ENCODE measurements around the gene CREBRF. TPM values are rescaled to one million over a fixed set of nuclear protein-coding genes. Genes with fewer than 3 reads are reported as not detected.

CREBRF gene
- total and polyA plus RNA-seq, 2 of the 8 experiments (the other 6 are each of a cell fraction or from before 2014, with no cell fraction given), result 1.2 to 4.7 TPM

DNA sequence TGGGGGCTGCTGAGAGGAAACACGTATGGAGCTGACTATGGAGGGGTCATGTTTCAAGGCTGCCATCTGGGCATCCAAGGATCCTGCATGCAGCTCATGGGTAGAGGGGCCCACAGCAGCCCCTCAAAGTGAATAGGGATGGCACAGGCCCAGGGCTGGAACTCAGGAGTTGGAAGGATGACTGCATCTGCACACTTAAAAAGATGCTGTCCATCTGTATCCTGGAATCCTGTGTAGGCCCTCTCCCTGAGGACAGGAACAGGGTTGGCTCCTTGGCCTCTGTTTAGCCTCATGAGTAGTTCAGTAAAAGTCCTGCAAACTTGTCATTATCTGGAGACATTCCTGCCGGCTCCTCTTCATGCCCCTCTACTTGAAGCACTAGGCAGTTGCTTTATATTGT lies 92.2 kb downstream of the CREBRF start:
- no peak overlapping the region for H3K4ac ChIP-seq (replicated peaks; ENCODE audit: insufficient read length, low read depth, low read length)
- peaks cover 0 to 3% (median 0%) of the 10 kb centered on the region in 4 experiments; a peak in 3 of 8 replicates for H3K36me3 ChIP-seq (ENCODE audit: control insufficient read depth in 2 of 4, insufficient read depth in 4 of 4, low read length in 3 of 4)
- H3K56ac ChIP-seq (replicated peaks; ENCODE audit: insufficient read length, low read depth, low read length), result no peak overlapping the region
- 91% methylated on average over 2 of the region's 2 CpGs; no CpG with 5 or more reads in 1 of the 2 experiments for WGBS, 2 experiments (ENCODE audit: extremely low coverage in 1 of 2, insufficient coverage in 1 of 2, insufficient read length in 1 of 2, insufficient replicate concordance in 2 of 2, low coverage in 1 of 2, low lambda C conversion rate in 2 of 2, missing lambda C conversion rate in 1 of 2)
- FAIRE-seq, result no peak
- H3K14ac ChIP-seq (ENCODE audit: insufficient read length), result no peak overlapping the region
- no peaks in the 10 kb centered on the region for H3K9me3 ChIP-seq (ENCODE audit: insufficient read depth in 2 of 2, low read depth in 1 of 2, low read length in 1 of 2)
- peaks cover 2% of the 10 kb centered on the region; the same call in 1 of the 2 replicates for H3K23me2 ChIP-seq (ENCODE audit: low read depth, low read length)
- POLR2A ChIA-PET (ENCODE audit: partially characterized antibody), result interaction anchor here (1.0 kb wide), 1 partner anchor 165 kb away, joined by 3 read pairs; the partner anchor contains the start of gene ATP6V0E1
- CTCF ChIA-PET (ENCODE audit: partially characterized antibody), result interaction anchor here (0.8 to 1.5 kb wide), 2 partner anchors 19 to 42 kb away, joined by 3 read pairs; no protein-coding TSS in a partner anchor
- no peak overlapping the region for H3K4me2 ChIP-seq (ENCODE audit: insufficient read depth in 1 of 2, low read depth in 2 of 2, low read length in 2 of 2)
- H3K79me2 ChIP-seq (ENCODE audit: control insufficient read depth in 1 of 2, insufficient read depth in 2 of 2, low read length in 2 of 2), result no peaks in the 10 kb centered on the region
- no peak overlapping the region for H2BK12ac ChIP-seq (ENCODE audit: low read depth, low read length)
- H2BK120ac ChIP-seq (replicated peaks; ENCODE audit: low read depth, low read length), result no peak overlapping the region
- no peak overlapping the region for H4K5ac ChIP-seq (ENCODE audit: insufficient read length, low read depth, low read length)
- no peak overlapping the region for H2BK15ac ChIP-seq (ENCODE audit: low read length)
- no peak overlapping the region for H2AFZ ChIP-seq (ENCODE audit: low read length)
- H3K79me1 ChIP-seq (ENCODE audit: low read depth, low read length), result no peaks in the 10 kb centered on the region
- no peaks in the 10 kb centered on the region for H3K27me3 ChIP-seq (replicated peaks in 1 of 4; ENCODE audit: control insufficient read depth in 3 of 4, extremely low read depth in 1 of 4, insufficient read depth in 3 of 4, low read length in 3 of 4)
- no peaks in the 10 kb centered on the region for H3K4me1 ChIP-seq (replicated peaks in 1 of 4; ENCODE audit: control insufficient read depth in 3 of 4, insufficient read depth in 4 of 4, low read length in 3 of 4)
- DNase-seq (ENCODE audit: low read depth in 1 of 2, low spot score in 2 of 2), result peak in 1 of 2 experiments; percentile 27
- H2AK5ac ChIP-seq (ENCODE audit: low read depth, low read length), result no peak overlapping the region
- no peak overlapping the region for H2BK5ac ChIP-seq (ENCODE audit: low read depth, low read length)
- H4K91ac ChIP-seq (replicated peaks; ENCODE audit: insufficient read length, low read length), result no peak overlapping the region
- no peak overlapping the region for H3K9ac ChIP-seq (replicated peaks in 1 of 4; ENCODE audit: extremely low read depth in 1 of 4, low read depth in 3 of 4, low read length in 3 of 4)
- H3K4me3 ChIP-seq (ENCODE audit: extremely low read depth in 1 of 4, insufficient read depth in 2 of 4, low read depth in 3 of 4, low read length in 4 of 4), result no peak overlapping the region
- no peak overlapping the region for H3K23ac ChIP-seq (ENCODE audit: insufficient read length)
- no peak overlapping the region for H3K18ac ChIP-seq (ENCODE audit: extremely low read depth, low read length)
- no peaks in the 10 kb centered on the region for H4K20me1 ChIP-seq (replicated peaks in 1 of 2; ENCODE audit: control insufficient read depth in 1 of 2, insufficient read depth in 2 of 2, low read length in 2 of 2)
- H4K8ac ChIP-seq (ENCODE audit: extremely low read depth, insufficient read depth, low read length), result no peak overlapping the region
- no peak overlapping the region for H2BK20ac ChIP-seq (ENCODE audit: low read length)
- H3K27ac ChIP-seq (ENCODE audit: low read depth, low read length), result no peak overlapping the region
- TF ChIP-seq BCL11A (IDR thresholded peaks at IDR 0.05; ENCODE audit: low read depth in 2 of 2, low read length in 2 of 2) (no peak), KDM5A (IDR thresholded peaks at IDR 0.05; ENCODE audit: low read length) (no peak), CREB1 (IDR thresholded peaks at IDR 0.05) (no peak), SIRT6 (IDR thresholded peaks at IDR 0.05; ENCODE audit: low read length) (no peak), EGR1 (IDR thresholded peaks at IDR 0.05; ENCODE audit: borderline replicate concordance, low read depth, low read length) (no peak), CHD1 (IDR thresholded peaks at IDR 0.05; ENCODE audit: low read depth, low read length) (no peak), CTCF (IDR thresholded peaks at IDR 0.05; ENCODE audit: control extremely low read depth in 1 of 3, insufficient read depth in 1 of 3, low read depth in 1 of 3, low read length in 3 of 3) (no peak), GTF2F1 (IDR thresholded peaks at IDR 0.05; ENCODE audit: borderline replicate concordance, low read depth, low read length) (no peak), TCF12 (IDR thresholded peaks at IDR 0.05; ENCODE audit: low read depth, low read length) (no peak), HDAC6 (IDR thresholded peaks at IDR 0.05; ENCODE audit: low read depth, low read length) (no peak)
- TF ChIP-seq, protein P1, sequence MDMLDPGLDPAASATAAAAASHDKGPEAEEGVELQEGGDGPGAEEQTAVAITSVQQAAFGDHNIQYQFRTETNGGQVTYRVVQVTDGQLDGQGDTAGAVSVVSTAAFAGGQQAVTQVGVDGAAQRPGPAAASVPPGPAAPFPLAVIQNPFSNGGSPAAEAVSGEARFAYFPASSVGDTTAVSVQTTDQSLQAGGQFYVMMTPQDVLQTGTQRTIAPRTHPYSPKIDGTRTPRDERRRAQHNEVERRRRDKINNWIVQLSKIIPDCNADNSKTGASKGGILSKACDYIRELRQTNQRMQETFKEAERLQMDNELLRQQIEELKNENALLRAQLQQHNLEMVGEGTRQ (IDR thresholded peaks at IDR 0.05; ENCODE audit: low read length), result no peak

All from H1 (cell line).